GM12878 (cell line): ENCODE measurements around the gene CDKN2AIPNL. TPM values are rescaled to one million over a fixed set of nuclear protein-coding genes. Genes with fewer than 3 reads are reported as not detected.

ENCODE experiments used
- ATAC-seq: fragments of 200-7000 bp; cut with Tn5 transposase; 3 replicates; pipeline ENCODE4 v1.9.1; 2020; ENCODE audit warnings: mild to moderate bottlenecking, moderate library complexity
- BruUV-seq: library from RNA; stranded (reverse); fragments of 400-500 nt; replicated peaks from 2 replicates; lab custom pipeline; 2021; lab: Mats Ljungman, UMichigan
- CTCF ChIA-PET: fragments of 300-600 bp; sonication (Branson Sonifier 250); formaldehyde crosslinking; extraction: SDS; loops from one replicate; lab custom pipeline; 2021; ENCODE audit warnings: inconsistent platforms; lab: Yijun Ruan, JAX
- POLR2A ChIA-PET: fragments of 350-600 bp; formaldehyde crosslinking; extraction: SDS; loops from one replicate; lab custom pipeline; 2021; ENCODE audit warnings: inconsistent platforms; lab: Charles Lee
- RAD21 ChIA-PET: fragments of 300-600 bp; sonication (Branson Sonifier 250); formaldehyde crosslinking; loops from one replicate; lab custom pipeline; 2023; ENCODE audit warnings: antibody characterized with exemption; ENCODE audit not compliant: unreplicated experiment; lab: Charles Lee
- SMC1A ChIA-PET: fragments of 300-600 bp; sonication (Branson Sonifier 250); formaldehyde crosslinking; loops from one replicate; lab custom pipeline; 2023; ENCODE audit not compliant: unreplicated experiment, uncharacterized antibody; lab: Charles Lee
- DNase-seq: peaks from one replicate; pipeline ENCODE4 v3.0.0-alpha.2; 2011; ENCODE audit warnings: low read depth, low spot score
- FAIRE-seq: peaks from 3 replicates; lab custom pipeline; 2011; peaks lifted over from hg19 to GRCh38; lab: Jason Lieb, UNC
- H2AFZ ChIP-seq: 2 replicates; pipeline ENCODE4 v1.6.0; 2011; ENCODE audit warnings: low read depth, low read length, control low read depth; ENCODE audit not compliant: control insufficient read depth
- H3K27ac ChIP-seq: 2 replicates; pipeline ENCODE4 v1.5.1; 2011; ENCODE audit warnings: control low read depth; ENCODE audit not compliant: control insufficient read depth, insufficient read depth
- H3K27me3 ChIP-seq, 2 experiments: replicated peaks in 1 of 2; 2 replicates each; pipeline versions ENCODE4 v1.6.0 to v1.6.1; 2011; ENCODE audit warnings: low read length in 1 of 2; ENCODE audit not compliant: control insufficient read depth in 2 of 2, insufficient read depth in 2 of 2
- H3K36me3 ChIP-seq, 2 experiments: 2 replicates each; pipeline ENCODE4 v1.5.1; 2011; ENCODE audit warnings: low read length in 1 of 2; ENCODE audit not compliant: control insufficient read depth in 2 of 2, insufficient read depth in 2 of 2
- H3K4me1 ChIP-seq: 2 replicates; pipeline ENCODE4 v1.6.1; 2011; ENCODE audit warnings: mild to moderate bottlenecking, low read length, moderate library complexity, mixed read lengths; ENCODE audit not compliant: control insufficient read depth, insufficient read depth
- H3K4me2 ChIP-seq: 2 replicates; pipeline ENCODE4 v1.6.0; 2011; ENCODE audit warnings: control low read depth; ENCODE audit not compliant: control insufficient read depth, insufficient read depth
- H3K4me3 ChIP-seq: fragments of 200-600 bp; sonication (generic); 2 replicates; pipeline ENCODE4 v1.5.1; 2016
- H3K79me2 ChIP-seq: 2 replicates; pipeline ENCODE4 v1.6.0; 2011; ENCODE audit warnings: low read length; ENCODE audit not compliant: control insufficient read depth, insufficient read depth
- H3K9ac ChIP-seq: 2 replicates; pipeline ENCODE4 v1.8.0; 2011; ENCODE audit warnings: low read length, control low read depth, mixed read lengths; ENCODE audit not compliant: control insufficient read depth, insufficient read depth
- H3K9me3 ChIP-seq: replicated peaks from 3 replicates; pipeline ENCODE4 v1.5.1; 2011; ENCODE audit warnings: mild to moderate bottlenecking, low read length; ENCODE audit not compliant: control insufficient read depth, insufficient read depth
- H4K20me1 ChIP-seq: 2 replicates; pipeline ENCODE4 v1.6.0; 2011; ENCODE audit not compliant: control insufficient read depth, insufficient read depth
- CHD1 ChIP-seq: IDR thresholded peaks from 2 replicates; pipeline ENCODE4 v1.6.1; 2012; ENCODE audit warnings: low read depth, low read length, improper control_type of control experiment
- DPF2 ChIP-seq: fragments of 450-650 bp; IDR thresholded peaks from 2 replicates; pipeline ENCODE4 v1.6.1; 2017; ENCODE audit warnings: mild to moderate bottlenecking
- FOXM1 ChIP-seq: IDR thresholded peaks from 2 replicates; pipeline ENCODE4 v1.6.1; 2012; ENCODE audit warnings: low read depth, mild to moderate bottlenecking, inconsistent platforms, low read length, moderate library complexity
- IKZF2 ChIP-seq, 2 experiments: fragments of 450-650 bp; IDR thresholded peaks; 2 replicates each; pipeline ENCODE4 v1.6.1; 2017; ENCODE audit warnings: mild to moderate bottlenecking in 2 of 2, moderate library complexity in 2 of 2
- JUND ChIP-seq: IDR thresholded peaks from 2 replicates; pipeline ENCODE4 v1.6.1; 2012; ENCODE audit warnings: low read depth, mild to moderate bottlenecking, low read length, improper control_type of control experiment, moderate library complexity
- NBN ChIP-seq: fragments of 450-650 bp; IDR thresholded peaks from 2 replicates; pipeline ENCODE4 v1.6.1; 2016
- NR2F1 ChIP-seq: fragments of 450-650 bp; conservative IDR thresholded peaks from 2 replicates; pipeline ENCODE4 v1.6.1; 2017; ENCODE audit warnings: mild to moderate bottlenecking
- PAX5 ChIP-seq: IDR thresholded peaks from 2 replicates; pipeline ENCODE4 v1.6.1; 2011; ENCODE audit warnings: low read depth, low read length, borderline replicate concordance
- RFX5 ChIP-seq: IDR thresholded peaks from 2 replicates; pipeline ENCODE4 v1.6.1; 2011; ENCODE audit warnings: low read depth, low read length, improper control_type of control experiment
- SMAD5 ChIP-seq: IDR thresholded peaks from 2 replicates; pipeline ENCODE4 v1.6.1; 2016; ENCODE audit warnings: antibody characterized with exemption, low read depth
- SP1 ChIP-seq: IDR thresholded peaks from one replicate; pipeline ENCODE4 v1.6.1; 2011; ENCODE audit warnings: low read depth, low read length
- YBX1 ChIP-seq: fragments of 450-650 bp; IDR thresholded peaks from 2 replicates; pipeline ENCODE4 v1.6.1; 2016; ENCODE audit warnings: antibody characterized with exemption
- WGBS: methylation state at CpG from one replicate; pipeline ENCODE4 v1.1.6; 2016; ENCODE audit warnings: low lambda C conversion rate; ENCODE audit not compliant: insufficient replicate concordance, insufficient coverage; ENCODE audit errors: missing lambda C conversion rate; 5-methylcytosine and 5-hydroxymethylcytosine counted together
- in situ Hi-C: fragments of 300-500 bp; cut with MboI; formaldehyde crosslinking; loops from 9 replicates; pipeline ENCODE4 v1.14.3; 2018; ENCODE audit warnings: mixed read lengths
- intact Hi-C: fragments of 100-400 bp; cut with micrococcal nuclease; formaldehyde crosslinking; loops from one replicate; pipeline ENCODE4 v1.14.2; 2022; ENCODE audit not compliant: unreplicated experiment
- polyA plus RNA-seq, 11 experiments: library from polyadenylated mRNA; depleted of rRNA in 4 of 11; unstranded in 6 of 11; stranded (reverse) in 5 of 11; fragments of >200 nt; fragmentation: Nextera tagmentation in 4 of 11; fragmentation: Illumina TruSeq in 1 of 11; extraction: Ambion mirVana in 4 of 11; extraction: Trizol in 1 of 11; gene quantifications; 1 replicate in 1 of 11; 2 replicates in 10 of 11; pipeline versions ENCODE4 v1.2.1 to v1.2.3, GENCODE V29; 2011 to 2016; ENCODE audit warnings: inconsistent platforms in 2 of 11, missing spikeins in 2 of 11, low read depth in 1 of 11
- total RNA-seq, 4 experiments: library from RNA; depleted of rRNA in 3 of 4; stranded (reverse); fragments of >200 nt in 3 of 4; fragmentation: Illumina TruSeq in 1 of 4; extraction: Trizol in 1 of 4; gene quantifications; 2 replicates each; pipeline versions ENCODE4 v1.2.1 to v1.2.3, GENCODE V29; 2013 to 2021

CDKN2AIPNL gene
- total and polyA plus RNA-seq, 10 of the 15 experiments (the other 5 are each of a cell fraction or from before 2014, with no cell fraction given), result 23.5 to 72.0 (median 36.6) TPM

GRCh38 chr5:134438721-134439123 is 27.0 kb upstream of the CDKN2AIPNL start:
- no peak overlapping the region for H3K9ac ChIP-seq
- H3K4me2 ChIP-seq, result no peak overlapping the region
- TF ChIP-seq NR2F1 (0 out of 2 replicates have a peak, but pooled peaks have one; percentile 18), IKZF2 (IDR thresholded peaks at IDR 0.05) (no peak)
- H4K20me1 ChIP-seq, result no peaks in the 10 kb centered on the region
- ChIA-PET POLR2A (no interaction called here), RAD21 (interaction anchor here (1.3 kb wide), 1 partner anchor 28 kb away, joined by 3 read pairs; no protein-coding TSS in a partner anchor), SMC1A (interaction anchor here (0.6 to 1.9 kb wide), 3 partner anchors 11 to 230 kb away, joined by 3 to 4 read pairs (median 3); no protein-coding TSS in a partner anchor), CTCF (no interaction called here)
- WGBS, result 91% methylated on average over 7 of the region's 7 CpGs
- H3K4me1 ChIP-seq, result peaks cover 14% of the 10 kb centered on the region
- FAIRE-seq, result no peak
- H3K9me3 ChIP-seq, result no peaks in the 10 kb centered on the region
- no peak for DNase-seq
- no TSS peak for BruUV-seq
- intact Hi-C loops, result no loop called here
- in situ Hi-C loops, result no loop called here
- H3K27ac ChIP-seq, result no peak overlapping the region
- H3K27me3 ChIP-seq, result no peaks in the 10 kb centered on the region
- no peak overlapping the region for H3K4me3 ChIP-seq
- H2AFZ ChIP-seq, result no peak overlapping the region
- H3K36me3 ChIP-seq, result no peaks in the 10 kb centered on the region
- no peaks in the 10 kb centered on the region for H3K79me2 ChIP-seq
- ATAC-seq, result no peak

GRCh38 chr5:134437847-134438581 is 26.3 kb upstream of the CDKN2AIPNL start:
- peaks cover 14% of the 10 kb centered on the region for H3K4me1 ChIP-seq
- H3K27me3 ChIP-seq, result no peaks in the 10 kb centered on the region
- H3K9ac ChIP-seq, result no peak overlapping the region
- SMC1A ChIA-PET, result interaction anchor here (0.6 to 2.2 kb wide), 5 partner anchors 10 to 231 kb away, joined by 3 to 15 read pairs (median 4); partner anchors contain the start of gene CDKN2AIPNL
- no peak overlapping the region for H3K4me2 ChIP-seq
- no peak for ATAC-seq
- RAD21 ChIA-PET, result interaction anchor here (1.2 to 1.3 kb wide), 2 partner anchors 28 to 117 kb away, joined by 3 read pairs; no protein-coding TSS in a partner anchor
- in situ Hi-C loops, result no loop called here
- POLR2A ChIA-PET, result no interaction called here
- no peaks in the 10 kb centered on the region for H3K9me3 ChIP-seq
- no peak overlapping the region for H2AFZ ChIP-seq
- TF ChIP-seq PAX5 (no peak), SMAD5 (no peak), RFX5 (no peak), DPF2 (no peak), SP1 (no peak), IKZF2 (IDR thresholded peaks at IDR 0.05) (no peak), YBX1 (no peak), CHD1 (no peak), FOXM1 (no peak), NBN (no peak), JUND (no peak), NR2F1 (no peak)
- TF ChIP-seq, all 136 proteins: peak for 0
- DNase-seq (no peak), FAIRE-seq (no peak)
- CTCF ChIA-PET, result interaction anchor here (1.7 kb wide), 1 partner anchor 66 kb away, joined by 4 read pairs; no protein-coding TSS in a partner anchor
- Histone ChIP-seq H4K20me1 (no peaks in the 10 kb centered on the region), H3K79me2 (no peaks in the 10 kb centered on the region), H3K36me3 (no peaks in the 10 kb centered on the region), H3K27ac (no peak overlapping the region), H3K4me3 (no peak overlapping the region)
- WGBS, result 79% methylated on average over 7 of the region's 7 CpGs
- no TSS peak for BruUV-seq
- intact Hi-C loops, result no loop called here
